ENCODE results near the gene PER3. TPM values are rescaled to one million over a fixed set of nuclear protein-coding genes. Genes with fewer than 3 reads are reported as not detected.

PER3 gene
- total and polyA plus RNA-seq, 2 of the 4 experiments (the other 2 are of a cell fraction) = 3.4 to 4.2 TPM

DNA sequence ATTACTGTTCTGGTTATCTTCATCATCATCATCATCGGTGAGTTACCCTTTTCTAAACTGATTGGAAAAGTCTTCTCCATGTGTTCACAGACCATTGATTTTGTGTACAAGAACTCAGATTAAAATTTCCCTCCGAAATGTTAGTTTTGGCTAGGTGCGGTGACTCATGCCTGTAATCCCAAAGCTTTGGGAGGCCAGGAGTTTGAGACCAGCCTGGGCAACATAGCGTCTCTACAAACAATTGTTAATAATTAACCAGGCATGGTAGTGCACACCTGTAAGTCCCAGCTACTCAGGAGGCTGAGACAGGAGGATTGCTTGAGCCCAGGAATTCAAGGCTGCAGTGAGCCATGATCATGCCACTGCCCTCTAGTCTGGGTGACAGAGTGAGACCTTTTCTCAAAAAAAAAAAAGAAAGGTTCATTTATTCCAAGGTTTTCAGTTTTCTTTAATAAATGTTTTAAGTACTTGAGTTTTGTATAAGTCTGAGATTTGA is 5.9 kb upstream of the PER3 start:
- ChIA-PET CTCF (interaction anchor here (1.1 kb wide), 1 partner anchor 25 kb away, joined by 3 read pairs; no protein-coding TSS in a partner anchor), POLR2A (ENCODE audit: unreplicated experiment) (no interaction called here)
- peaks cover 18% of the 10 kb centered on the region for H3K36me3 ChIP-seq (ENCODE audit: control insufficient read depth, insufficient read depth, low read length)
- no peak overlapping the region for H3K4me2 ChIP-seq (ENCODE audit: low read depth, low read length)
- no peak for TF ChIP-seq RCOR1 (IDR thresholded peaks at IDR 0.05; ENCODE audit: insufficient replicate concordance, low read length)
- no peak for TF ChIP-seq MAFK (IDR thresholded peaks at IDR 0.05; ENCODE audit: low read depth, low read length)
- TF ChIP-seq, protein P1, sequence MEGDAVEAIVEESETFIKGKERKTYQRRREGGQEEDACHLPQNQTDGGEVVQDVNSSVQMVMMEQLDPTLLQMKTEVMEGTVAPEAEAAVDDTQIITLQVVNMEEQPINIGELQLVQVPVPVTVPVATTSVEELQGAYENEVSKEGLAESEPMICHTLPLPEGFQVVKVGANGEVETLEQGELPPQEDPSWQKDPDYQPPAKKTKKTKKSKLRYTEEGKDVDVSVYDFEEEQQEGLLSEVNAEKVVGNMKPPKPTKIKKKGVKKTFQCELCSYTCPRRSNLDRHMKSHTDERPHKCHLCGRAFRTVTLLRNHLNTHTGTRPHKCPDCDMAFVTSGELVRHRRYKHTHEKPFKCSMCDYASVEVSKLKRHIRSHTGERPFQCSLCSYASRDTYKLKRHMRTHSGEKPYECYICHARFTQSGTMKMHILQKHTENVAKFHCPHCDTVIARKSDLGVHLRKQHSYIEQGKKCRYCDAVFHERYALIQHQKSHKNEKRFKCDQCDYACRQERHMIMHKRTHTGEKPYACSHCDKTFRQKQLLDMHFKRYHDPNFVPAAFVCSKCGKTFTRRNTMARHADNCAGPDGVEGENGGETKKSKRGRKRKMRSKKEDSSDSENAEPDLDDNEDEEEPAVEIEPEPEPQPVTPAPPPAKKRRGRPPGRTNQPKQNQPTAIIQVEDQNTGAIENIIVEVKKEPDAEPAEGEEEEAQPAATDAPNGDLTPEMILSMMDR (conservative IDR thresholded peaks at IDR 0.05; ENCODE audit: low read depth, low read length) = no peak
- no peak for TF ChIP-seq FOS (IDR thresholded peaks at IDR 0.05; ENCODE audit: low read depth, low read length)
- TF ChIP-seq RAD21 (IDR thresholded peaks at IDR 0.05; ENCODE audit: low read length) = no peak
- no peak for TF ChIP-seq SMC3 (IDR thresholded peaks at IDR 0.05; ENCODE audit: low read depth, low read length)
- TF ChIP-seq USF2 (IDR thresholded peaks at IDR 0.05; ENCODE audit: low read depth, low read length) = no peak
- no peak for TF ChIP-seq ELK1 (IDR thresholded peaks at IDR 0.05; ENCODE audit: borderline replicate concordance, low read depth, low read length)
- TF ChIP-seq CHD1 (IDR thresholded peaks at IDR 0.05; ENCODE audit: low read depth, low read length) = no peak
- TF ChIP-seq POLR2A (IDR thresholded peaks at IDR 0.05; ENCODE audit: low read depth, low read length) = no peak
- no peak overlapping the region for H3K23ac ChIP-seq (ENCODE audit: low read depth, low read length)
- H2BK15ac ChIP-seq (ENCODE audit: low read depth, low read length) = no peak overlapping the region
- ATAC-seq (ENCODE audit: low read depth) = no peak
- no peak overlapping the region for H3K18ac ChIP-seq (ENCODE audit: low read depth, low read length)
- H2BK20ac ChIP-seq (ENCODE audit: low read depth, low read length) = no peak overlapping the region
- H4K5ac ChIP-seq (ENCODE audit: low read depth, low read length) = no peak overlapping the region
- H3K4ac ChIP-seq (ENCODE audit: low read depth, low read length) = no peak overlapping the region
- H3K9ac ChIP-seq (ENCODE audit: low read depth, low read length) = no peak overlapping the region
- 100% methylated on average over 2 of the region's 4 CpGs; no CpG with 5 or more reads in 1 of the 2 experiments for WGBS, 2 experiments (ENCODE audit: extremely low coverage in 2 of 2, insufficient read length in 1 of 2)
- no peaks in the 10 kb centered on the region for H3K27me3 ChIP-seq (ENCODE audit: control insufficient read depth, insufficient read depth, low read length)
- no peak overlapping the region for H3K14ac ChIP-seq (replicated peaks; ENCODE audit: low read depth, low read length)
- intact Hi-C loops (cut with micrococcal nuclease) (no loop called here), in situ Hi-C loops (cut with MboI; ENCODE audit: low sequenced_read_pairs) (no loop called here), dilution Hi-C loops (cut with HindIII; ENCODE audit: low sequenced_read_pairs, unreplicated experiment) (no loop called here)
- H2AK5ac ChIP-seq (ENCODE audit: low read depth, low read length) = no peak overlapping the region
- no peak overlapping the region for H2BK120ac ChIP-seq (ENCODE audit: low read depth, low read length)
- no peak overlapping the region for H3K56ac ChIP-seq (ENCODE audit: extremely low read depth, insufficient read depth, low read length)
- no peak overlapping the region for H2AK9ac ChIP-seq (replicated peaks; ENCODE audit: low read depth, low read length, poor library complexity)
- H3K27ac ChIP-seq (ENCODE audit: insufficient read depth, low read length) = no peak overlapping the region
- H2BK5ac ChIP-seq (ENCODE audit: low read depth, low read length, poor library complexity, severe bottlenecking) = no peak overlapping the region
- no peak overlapping the region for H2AFZ ChIP-seq (replicated peaks; ENCODE audit: low read length, poor library complexity)
- DNase-seq = no peak
- H4K91ac ChIP-seq (ENCODE audit: insufficient read depth, low read depth, low read length) = no peak overlapping the region
- H3K4me1 ChIP-seq (ENCODE audit: control insufficient read depth, insufficient read depth, low read length) = peaks cover 6% of the 10 kb centered on the region; the same call in 1 of the 2 replicates
- no peak overlapping the region for H3K4me3 ChIP-seq (ENCODE audit: insufficient read depth, low read depth, low read length)
- no peaks in the 10 kb centered on the region for H3K9me3 ChIP-seq (ENCODE audit: control insufficient read depth, insufficient read depth, low read length)
- no TSS peak for BruUV-seq (replicated peaks)
- H4K8ac ChIP-seq (ENCODE audit: low read depth in 2 of 2, low read length in 2 of 2) = no peak overlapping the region
- H3K9me1 ChIP-seq (ENCODE audit: insufficient read depth, low read length) = no peaks in the 10 kb centered on the region; the same call in 1 of the 2 replicates
- peaks cover 19 to 27% of the 10 kb centered on the region in 2 experiments for H3K79me1 ChIP-seq (ENCODE audit: low read depth in 1 of 2, low read length in 2 of 2)
- peaks cover 4% of the 10 kb centered on the region; the same call in 1 of the 2 replicates for H4K20me1 ChIP-seq (ENCODE audit: insufficient read depth, low read length)
